ENCODE data around the gene JMJD8.

The JMJD8 gene

DNA sequence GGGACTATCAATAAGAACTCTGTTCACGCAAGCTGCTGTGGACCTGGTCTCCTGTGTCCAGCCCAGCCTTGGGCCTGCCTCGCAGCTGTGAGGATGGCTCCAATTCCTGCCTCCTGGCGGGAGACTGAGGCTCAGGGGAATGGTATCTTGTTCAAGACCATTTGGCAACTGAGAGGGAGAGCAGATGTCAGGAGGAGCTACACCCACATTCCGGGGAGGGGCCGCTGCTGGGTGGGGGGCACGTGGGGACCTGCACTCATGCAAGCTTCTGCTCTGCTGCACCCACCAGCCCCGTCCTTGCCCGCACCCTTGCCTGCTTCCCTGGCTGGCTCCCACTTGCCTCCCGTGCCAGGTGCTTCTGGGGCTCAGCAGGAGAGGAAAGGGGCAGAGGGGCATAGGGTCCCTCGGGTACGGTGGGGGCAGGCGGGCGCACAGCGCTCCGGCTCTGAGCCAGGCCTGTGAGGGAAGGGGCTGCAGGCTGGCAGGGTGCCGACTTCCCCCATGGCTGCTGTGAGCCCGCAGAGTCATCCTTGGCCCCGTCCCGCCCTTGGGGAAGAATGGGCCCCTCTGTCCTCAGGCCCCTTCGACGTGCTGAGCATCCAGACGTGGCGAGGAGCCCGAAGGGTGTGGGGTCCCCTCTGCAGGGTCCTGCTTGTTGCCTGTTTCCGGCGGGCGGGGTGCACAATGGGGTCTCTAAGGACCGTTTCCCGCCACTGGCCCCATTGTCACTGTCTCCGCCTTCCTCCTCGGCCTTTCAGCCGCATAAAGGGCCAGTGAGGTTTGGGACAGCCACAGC lies 33.5 kb upstream of the JMJD8 start:
- no peak for TF ChIP-seq FOXP2 (optimal IDR thresholded peaks at IDR 0.05; ENCODE audit: borderline replicate concordance, extremely low read depth, extremely low read length, insufficient read depth)
- no peak for TF ChIP-seq SIN3A (IDR thresholded peaks at IDR 0.05; ENCODE audit: borderline replicate concordance, insufficient read depth, low read length)
- no peak; the same call in 1 of the 2 replicates for TF ChIP-seq POLR2AphosphoS5 (IDR thresholded peaks at IDR 0.05; ENCODE audit: low read depth, low read length)
- TF ChIP-seq, protein P1, sequence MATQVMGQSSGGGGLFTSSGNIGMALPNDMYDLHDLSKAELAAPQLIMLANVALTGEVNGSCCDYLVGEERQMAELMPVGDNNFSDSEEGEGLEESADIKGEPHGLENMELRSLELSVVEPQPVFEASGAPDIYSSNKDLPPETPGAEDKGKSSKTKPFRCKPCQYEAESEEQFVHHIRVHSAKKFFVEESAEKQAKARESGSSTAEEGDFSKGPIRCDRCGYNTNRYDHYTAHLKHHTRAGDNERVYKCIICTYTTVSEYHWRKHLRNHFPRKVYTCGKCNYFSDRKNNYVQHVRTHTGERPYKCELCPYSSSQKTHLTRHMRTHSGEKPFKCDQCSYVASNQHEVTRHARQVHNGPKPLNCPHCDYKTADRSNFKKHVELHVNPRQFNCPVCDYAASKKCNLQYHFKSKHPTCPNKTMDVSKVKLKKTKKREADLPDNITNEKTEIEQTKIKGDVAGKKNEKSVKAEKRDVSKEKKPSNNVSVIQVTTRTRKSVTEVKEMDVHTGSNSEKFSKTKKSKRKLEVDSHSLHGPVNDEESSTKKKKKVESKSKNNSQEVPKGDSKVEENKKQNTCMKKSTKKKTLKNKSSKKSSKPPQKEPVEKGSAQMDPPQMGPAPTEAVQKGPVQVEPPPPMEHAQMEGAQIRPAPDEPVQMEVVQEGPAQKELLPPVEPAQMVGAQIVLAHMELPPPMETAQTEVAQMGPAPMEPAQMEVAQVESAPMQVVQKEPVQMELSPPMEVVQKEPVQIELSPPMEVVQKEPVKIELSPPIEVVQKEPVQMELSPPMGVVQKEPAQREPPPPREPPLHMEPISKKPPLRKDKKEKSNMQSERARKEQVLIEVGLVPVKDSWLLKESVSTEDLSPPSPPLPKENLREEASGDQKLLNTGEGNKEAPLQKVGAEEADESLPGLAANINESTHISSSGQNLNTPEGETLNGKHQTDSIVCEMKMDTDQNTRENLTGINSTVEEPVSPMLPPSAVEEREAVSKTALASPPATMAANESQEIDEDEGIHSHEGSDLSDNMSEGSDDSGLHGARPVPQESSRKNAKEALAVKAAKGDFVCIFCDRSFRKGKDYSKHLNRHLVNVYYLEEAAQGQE (IDR thresholded peaks at IDR 0.05; ENCODE audit: insufficient read depth in 1 of 2, low read depth in 2 of 2, low read length in 2 of 2), result no peak
- TF ChIP-seq TAF1 (IDR thresholded peaks at IDR 0.05; ENCODE audit: borderline replicate concordance, insufficient read depth, low read length), result no peak

GRCh38 chr16:716768-717325 lies 32.7 kb upstream of the JMJD8 start:
- TF ChIP-seq SIN3A (IDR thresholded peaks at IDR 0.05; ENCODE audit: borderline replicate concordance, insufficient read depth, low read length) (no peak), TAF1 (IDR thresholded peaks at IDR 0.05; ENCODE audit: borderline replicate concordance, insufficient read depth, low read length) (no peak), FOXP2 (optimal IDR thresholded peaks at IDR 0.05; ENCODE audit: borderline replicate concordance, extremely low read depth, extremely low read length, insufficient read depth) (no peak), POLR2AphosphoS5 (IDR thresholded peaks at IDR 0.05; ENCODE audit: low read depth, low read length) (no peak)
- TF ChIP-seq, protein P1 (IDR thresholded peaks at IDR 0.05; ENCODE audit: insufficient read depth in 1 of 2, low read depth in 2 of 2, low read length in 2 of 2), result no peak

DNA sequence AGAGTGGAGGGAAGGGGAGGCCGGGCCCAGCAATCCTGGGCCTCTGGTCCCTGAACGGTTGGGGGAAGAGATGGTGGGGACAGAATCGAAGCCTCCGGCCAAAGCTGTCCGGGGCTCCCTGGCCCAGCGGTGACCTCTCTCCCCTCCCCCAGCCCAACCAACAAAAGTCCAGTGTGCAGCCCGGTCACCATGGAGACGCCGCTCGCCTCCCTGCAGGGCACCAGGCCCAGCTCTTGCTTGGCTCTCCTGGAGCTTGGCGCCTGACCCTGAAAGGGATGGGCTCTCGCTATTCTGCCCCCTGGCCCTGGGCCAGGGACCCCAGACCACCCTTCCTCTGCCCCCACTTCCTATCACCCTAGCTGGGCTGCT lies 32.0 kb upstream of the JMJD8 start:
- TF ChIP-seq POLR2AphosphoS5 (IDR thresholded peaks at IDR 0.05; ENCODE audit: low read depth, low read length), result no peak
- no peak for TF ChIP-seq FOXP2 (optimal IDR thresholded peaks at IDR 0.05; ENCODE audit: borderline replicate concordance, extremely low read depth, extremely low read length, insufficient read depth)
- TF ChIP-seq TAF1 (IDR thresholded peaks at IDR 0.05; ENCODE audit: borderline replicate concordance, insufficient read depth, low read length), result no peak
- TF ChIP-seq, protein P1 (IDR thresholded peaks at IDR 0.05; ENCODE audit: insufficient read depth in 1 of 2, low read depth in 2 of 2, low read length in 2 of 2), result no peak
- TF ChIP-seq SIN3A (IDR thresholded peaks at IDR 0.05; ENCODE audit: borderline replicate concordance, insufficient read depth, low read length), result no peak

- no peak for TF ChIP-seq POLR2AphosphoS5 (IDR thresholded peaks at IDR 0.05; ENCODE audit: low read depth, low read length)
- TF ChIP-seq, protein P1 (IDR thresholded peaks at IDR 0.05; ENCODE audit: insufficient read depth in 1 of 2, low read depth in 2 of 2, low read length in 2 of 2), result no peak
- no peak for TF ChIP-seq FOXP2 (optimal IDR thresholded peaks at IDR 0.05; ENCODE audit: borderline replicate concordance, extremely low read depth, extremely low read length, insufficient read depth)
- no peak for TF ChIP-seq SIN3A (IDR thresholded peaks at IDR 0.05; ENCODE audit: borderline replicate concordance, insufficient read depth, low read length)
- no peak for TF ChIP-seq TAF1 (IDR thresholded peaks at IDR 0.05; ENCODE audit: borderline replicate concordance, insufficient read depth, low read length)
Observed at GRCh38 chr16:715477-716199, 31.5 kb upstream of the JMJD8 start.

All from PFSK-1 (cell line).